IPS-20b (cell line): ENCODE measurements around the gene RFXAP.

ENCODE experiments used
- H3K27ac ChIP-seq: one replicate; pipeline ENCODE4 v1.5.1; 2013; ENCODE audit warnings: low read length
- H3K27me3 ChIP-seq: 2 replicates; pipeline ENCODE4 v1.6.1; 2013; ENCODE audit warnings: mild to moderate bottlenecking, low read length, inconsistent platforms; ENCODE audit not compliant: insufficient read depth
- H3K36me3 ChIP-seq: 2 replicates; pipeline ENCODE4 v1.6.1; 2013; ENCODE audit warnings: low read depth, mild to moderate bottlenecking, inconsistent platforms, low read length, moderate library complexity; ENCODE audit not compliant: insufficient read depth
- H3K4me1 ChIP-seq: 2 replicates; pipeline ENCODE4 v1.6.1; 2013; ENCODE audit warnings: mild to moderate bottlenecking, control low read depth, inconsistent platforms, low read length, moderate library complexity; ENCODE audit not compliant: insufficient read depth
- H3K4me3 ChIP-seq: 2 replicates; pipeline ENCODE4 v1.5.1; 2013; ENCODE audit warnings: mild to moderate bottlenecking, low read length, inconsistent platforms
- H3K9ac ChIP-seq: 2 replicates; pipeline ENCODE4 v1.6.1; 2013; ENCODE audit warnings: low read depth, mild to moderate bottlenecking, inconsistent platforms, low read length, moderate library complexity
- H3K9me3 ChIP-seq: 2 replicates; pipeline ENCODE4 v1.6.1; 2013; ENCODE audit warnings: mild to moderate bottlenecking, low read depth, low read length, inconsistent platforms; ENCODE audit not compliant: insufficient read depth

Gene RFXAP

GRCh38 chr13:36870050-36870692 lies 51.1 kb downstream of the RFXAP start:
- no peak overlapping the region for H3K4me3 ChIP-seq
- no peak overlapping the region for H3K27ac ChIP-seq
- H3K9ac ChIP-seq = no peak overlapping the region
- H3K36me3 ChIP-seq = no peaks in the 10 kb centered on the region
- no peaks in the 10 kb centered on the region for H3K27me3 ChIP-seq
- H3K4me1 ChIP-seq = peaks cover 11% of the 10 kb centered on the region
- H3K9me3 ChIP-seq = no peaks in the 10 kb centered on the region

GRCh38 chr13:36872621-36873020 lies 53.6 kb downstream of the RFXAP start:
- Histone ChIP-seq H3K4me1 (0 out of 2 replicates have a peak, but pooled peaks cover 1% of the 10 kb centered on the region), H3K9me3 (no peaks in the 10 kb centered on the region), H3K36me3 (no peaks in the 10 kb centered on the region), H3K9ac (no peak overlapping the region), H3K4me3 (peak overlapping the region; percentile 25; the same call in 1 of the 2 replicates), H3K27ac (no peak overlapping the region), H3K27me3 (no peaks in the 10 kb centered on the region)

DNA sequence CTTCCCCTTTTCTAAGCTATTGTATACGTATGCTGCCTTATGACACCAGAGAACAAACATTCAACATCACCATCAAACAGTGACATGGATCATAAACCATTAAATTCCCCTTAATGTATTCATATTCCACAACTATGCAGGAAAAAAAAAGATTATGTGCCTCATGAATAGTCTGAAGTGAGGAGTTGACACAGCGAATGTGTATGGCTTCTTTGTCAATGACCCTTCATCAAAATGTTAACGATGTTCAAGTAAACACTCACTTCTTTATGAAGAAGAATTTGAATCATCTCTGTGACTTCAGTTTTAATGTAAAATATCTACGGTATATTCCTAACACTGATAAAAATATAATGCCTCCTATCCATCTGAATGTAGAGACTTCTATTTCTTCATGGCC lies 56.4 kb downstream of the RFXAP start:
- H3K36me3 ChIP-seq = no peaks in the 10 kb centered on the region
- no peaks in the 10 kb centered on the region for H3K27me3 ChIP-seq
- H3K9me3 ChIP-seq = no peaks in the 10 kb centered on the region
- H3K4me1 ChIP-seq = no peaks in the 10 kb centered on the region
- no peak overlapping the region for H3K4me3 ChIP-seq
- H3K9ac ChIP-seq = no peak overlapping the region
- no peak overlapping the region for H3K27ac ChIP-seq

- H3K36me3 ChIP-seq = no peaks in the 10 kb centered on the region
Observed at GRCh38 chr13:36875961-36876360, 56.9 kb downstream of the RFXAP start.

More at GRCh38 chr13:36875961-36876360, 56.9 kb downstream of the RFXAP start:
- Histone ChIP-seq H3K4me1 (no peaks in the 10 kb centered on the region), H3K4me3 (no peak overlapping the region), H3K27me3 (no peaks in the 10 kb centered on the region), H3K9ac (no peak overlapping the region), H3K9me3 (no peaks in the 10 kb centered on the region), H3K27ac (no peak overlapping the region)
